ENCODE results near the gene CSF3. TPM values are rescaled to one million over a fixed set of nuclear protein-coding genes. Genes with fewer than 3 reads are reported as not detected.

Gene CSF3
- total and polyA plus RNA-seq, 2 of the 13 experiments (the other 11 are each of a cell fraction or from before 2014, with no cell fraction given): 0.09 TPM; not detected in 1

GRCh38 chr17:39979016-39979670 is 36.1 kb upstream of the CSF3 start:
- no TSS peak for BruUV-seq (replicated peaks)
- no peak overlapping the region for H3K4me3 ChIP-seq (replicated peaks in 1 of 3; ENCODE audit: insufficient read depth in 1 of 3, low read depth in 2 of 3, low read length in 3 of 3)
- H3K9me3 ChIP-seq (ENCODE audit: low read length): no peaks in the 10 kb centered on the region
- no peak for FAIRE-seq
- H4K20me1 ChIP-seq (ENCODE audit: insufficient read depth, low read length): peaks cover 9% of the 10 kb centered on the region
- ATAC-seq: no peak
- ChIA-PET CTCF (ENCODE audit: low intra/inter-chr PET ratio, low total read pairs) (interaction anchor here (1.8 to 2.3 kb wide), 2 partner anchors 20 to 107 kb away, joined by 14 to 25 read pairs; no protein-coding TSS in a partner anchor), POLR2A (interaction anchor here (0.7 to 2.3 kb wide), 5 partner anchors 20 to 118 kb away, joined by 3 to 21 read pairs (median 9); partner anchors contain the start of genes LRRC3C and ORMDL3)
- peaks cover 28% of the 10 kb centered on the region for H3K79me2 ChIP-seq (ENCODE audit: insufficient read depth, low read length)
- intact Hi-C loops (cut with micrococcal nuclease; ENCODE audit: unreplicated experiment): no loop called here
- no peak overlapping the region for H2AFZ ChIP-seq (ENCODE audit: low read length)
- WGBS (ENCODE audit: low lambda C conversion rate): 75% methylated on average over 5 of the region's 5 CpGs
- no peak for DNase-seq (ENCODE audit: low spot score)
- H3K27ac ChIP-seq (ENCODE audit: extremely low read length, insufficient read depth, low read length): no peak overlapping the region
- no peak overlapping the region for H3K9ac ChIP-seq (ENCODE audit: insufficient read depth, low read depth, low read length)
- H3K4me1 ChIP-seq (ENCODE audit: insufficient read depth, low read length): peaks cover 25% of the 10 kb centered on the region
- H3K27me3 ChIP-seq (ENCODE audit: control insufficient read depth in 1 of 2, insufficient read depth in 2 of 2, low read length in 2 of 2): peaks cover 6 to 36% of the 10 kb centered on the region in 2 experiments
- in situ Hi-C loops (cut with HindIII; ENCODE audit: extremely low pct_ligation_motif_present, low pct_unique_long_range_greater_than_20kb): no loop called here
- H3K4me2 ChIP-seq (ENCODE audit: low read depth, low read length): no peak overlapping the region
- H3K36me3 ChIP-seq (replicated peaks in 1 of 2; ENCODE audit: control insufficient read depth in 1 of 2, insufficient read depth in 2 of 2, low read length in 2 of 2): peaks cover 2 to 4% of the 10 kb centered on the region in 2 experiments; a peak in 2 of 5 replicates
- TF ChIP-seq SIX4 (CRISPR knock-in tag; IDR thresholded peaks at IDR 0.05): no peak
- no peak for TF ChIP-seq FOXC1 (CRISPR knock-in tag; IDR thresholded peaks at IDR 0.05; ENCODE audit: borderline replicate concordance)
- TF ChIP-seq ZNF83 (CRISPR knock-in tag; IDR thresholded peaks at IDR 0.05; ENCODE audit: borderline replicate concordance): no peak
- no peak for TF ChIP-seq ZNF710 (CRISPR knock-in tag; IDR thresholded peaks at IDR 0.05; ENCODE audit: borderline replicate concordance)
- no peak for TF ChIP-seq ZNF17 (CRISPR knock-in tag; IDR thresholded peaks at IDR 0.05)
- no peak for TF ChIP-seq ZSCAN9 (CRISPR knock-in tag; IDR thresholded peaks at IDR 0.05; ENCODE audit: borderline replicate concordance)
- TF ChIP-seq ZFP36 (IDR thresholded peaks at IDR 0.05; ENCODE audit: borderline replicate concordance, low read depth, low read length, partially characterized antibody): no peak
- no peak for TF ChIP-seq TFAP4 (IDR thresholded peaks at IDR 0.05; ENCODE audit: borderline replicate concordance, low read depth)
- TF ChIP-seq IRF9 (CRISPR knock-in tag; IDR thresholded peaks at IDR 0.05; ENCODE audit: borderline replicate concordance): no peak
- TF ChIP-seq YEATS4 (CRISPR knock-in tag; IDR thresholded peaks at IDR 0.05; ENCODE audit: borderline replicate concordance): no peak
- TF ChIP-seq ZNF770 (CRISPR knock-in tag; IDR thresholded peaks at IDR 0.05): no peak
- TF ChIP-seq MBNL3 (CRISPR knock-in tag; conservative IDR thresholded peaks at IDR 0.05): no peak
- no peak for TF ChIP-seq TERF1 (CRISPR knock-in tag; IDR thresholded peaks at IDR 0.05)
- TF ChIP-seq CREB3 (CRISPR knock-in tag; IDR thresholded peaks at IDR 0.05): no peak

Data from HepG2 (cell line).